SK-N-SH (cell line): ENCODE measurements around the gene UGCG.

Source experiments
- CTCF ChIP-seq: fragments of 200-600 bp; sonication (generic); IDR thresholded peaks from 2 replicates; pipeline ENCODE4 v1.6.1; 2017; ENCODE audit warnings: antibody characterized with exemption, mild to moderate bottlenecking, moderate library complexity
- EP300 ChIP-seq, 2 experiments: IDR thresholded peaks; 2 replicates each; pipeline versions ENCODE4 v1.4.0 to v1.6.1; 2012; ENCODE audit warnings: borderline replicate concordance in 1 of 2, low read depth in 1 of 2, low read length in 1 of 2
- FOXM1 ChIP-seq: IDR thresholded peaks from 2 replicates; pipeline ENCODE4 v1.4.0; 2012; ENCODE audit warnings: low read depth, mild to moderate bottlenecking
- MAX ChIP-seq: IDR thresholded peaks from 2 replicates; pipeline ENCODE4 v1.4.0; 2012; ENCODE audit warnings: low read depth
- MEF2A ChIP-seq: IDR thresholded peaks from 2 replicates; pipeline ENCODE4 v1.4.0; 2012; ENCODE audit warnings: low read depth, borderline replicate concordance
- MXI1 ChIP-seq: IDR thresholded peaks from 2 replicates; pipeline ENCODE4 v1.6.1; 2012; ENCODE audit warnings: mild to moderate bottlenecking, low read depth, low read length, improper control_type of control experiment
- NRF1 ChIP-seq: IDR thresholded peaks from 2 replicates; pipeline ENCODE4 v1.6.1; 2012; ENCODE audit warnings: low read depth, mild to moderate bottlenecking, low read length
- POLR2AphosphoS5 ChIP-seq: IDR thresholded peaks from 2 replicates; pipeline ENCODE4 v1.6.1; 2012; ENCODE audit warnings: low read depth, low read length
- REST ChIP-seq: IDR thresholded peaks from 2 replicates; pipeline ENCODE4 v1.6.1; 2012; ENCODE audit warnings: mild to moderate bottlenecking, low read depth, low read length, moderate library complexity
- RFX5 ChIP-seq: IDR thresholded peaks from 2 replicates; pipeline ENCODE4 v1.6.1; 2012; ENCODE audit warnings: mild to moderate bottlenecking, improper control_type of control experiment, low read length
- TAF1 ChIP-seq: IDR thresholded peaks from 2 replicates; pipeline ENCODE4 v1.6.1; 2012; ENCODE audit warnings: low read depth, mild to moderate bottlenecking, low read length, moderate library complexity, borderline replicate concordance
- YY1 ChIP-seq: IDR thresholded peaks from 2 replicates; pipeline ENCODE4 v1.4.0; 2012; ENCODE audit warnings: low read depth, mild to moderate bottlenecking

GRCh38 chr9:111916234-111916645 is 19.6 kb downstream of the UGCG start:
- TF ChIP-seq MAX (no peak), CTCF (no peak), EP300 (IDR thresholded peaks at IDR 0.05; ENCODE audit: borderline replicate concordance in 1 of 2, low read depth in 1 of 2, low read length in 1 of 2) (no peak), RFX5 (no peak), YY1 (no peak), POLR2AphosphoS5 (no peak), FOXM1 (no peak), REST (no peak), NRF1 (no peak), MXI1 (no peak), TAF1 (no peak), MEF2A (no peak)
